AG04450 (cell line): ENCODE data around the gene NAP1L4. TPM values are rescaled to one million over a fixed set of nuclear protein-coding genes. Genes with fewer than 3 reads are reported as not detected.

Experiments used
- CTCF ChIA-PET: fragments of 300-600, 350-600 bp; formaldehyde crosslinking; extraction: SDS; loops from one replicate; lab custom pipeline; 2022; ENCODE audit warnings: antibody characterized with exemption, inconsistent platforms; lab: Charles Lee
- POLR2A ChIA-PET: fragments of 350-600 bp; formaldehyde crosslinking; extraction: SDS; loops from one replicate; lab custom pipeline; 2021; ENCODE audit warnings: antibody characterized with exemption, inconsistent platforms; lab: Yijun Ruan, JAX
- DNase-seq: peaks from one replicate; pipeline ENCODE4 v3.0.0-alpha.2; 2011; ENCODE audit warnings: low read depth, low spot score
- H3K27ac ChIP-seq: one replicate; pipeline ENCODE4 v1.5.1; 2012; ENCODE audit warnings: low read depth, low read length, control low read depth
- H3K27me3 ChIP-seq: one replicate; pipeline ENCODE4 v1.6.0; 2012; ENCODE audit warnings: low read length; ENCODE audit not compliant: control insufficient read depth, insufficient read depth
- H3K4me3 ChIP-seq: 2 replicates; pipeline ENCODE4 v1.5.1; 2011; ENCODE audit warnings: mild to moderate bottlenecking, low read depth, low read length, control low read depth
- H3K9me3 ChIP-seq: 2 replicates; pipeline ENCODE4 v1.5.1; 2012; ENCODE audit warnings: low read length; ENCODE audit not compliant: control insufficient read depth, insufficient read depth
- polyA plus RNA-seq: library from polyadenylated mRNA; depleted of rRNA; stranded (reverse); fragments of >200 nt; gene quantifications from 2 replicates; pipeline ENCODE4 v1.2.3, GENCODE V29; 2011
- TF ChIP-seq, protein P1 (sequence below): IDR thresholded peaks from 2 replicates; pipeline ENCODE4 v1.5.1; 2011; ENCODE audit warnings: low read depth, low read length, control low read depth, inconsistent platforms

NAP1L4 gene
- polyA plus RNA-seq, 1 experiment: 107 TPM

DNA sequence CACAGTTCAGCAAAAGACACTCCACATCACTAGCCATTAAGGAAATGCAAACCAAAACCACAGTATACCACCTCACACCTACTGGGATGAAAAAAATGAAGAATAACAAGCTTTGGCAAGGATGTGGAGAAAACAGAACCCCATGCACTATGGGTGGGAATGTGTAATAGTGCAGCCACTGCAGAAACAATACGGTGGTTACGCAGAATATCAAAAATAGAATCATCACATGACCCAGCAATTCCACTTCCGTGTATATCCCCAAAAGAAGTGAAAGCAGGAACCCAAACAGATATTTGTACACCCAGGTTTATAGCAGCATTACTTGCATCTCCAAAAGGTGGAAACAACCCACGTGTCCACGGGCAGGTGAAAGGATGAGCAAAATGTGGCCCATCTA is 44.3 kb upstream of the NAP1L4 start:
- Histone ChIP-seq H3K4me3 (no peak overlapping the region), H3K27ac (no peak overlapping the region), H3K9me3 (no peaks in the 10 kb centered on the region), H3K27me3 (no peaks in the 10 kb centered on the region)
- ChIA-PET CTCF (interaction anchor here (0.6 to 6.8 kb wide), 6 partner anchors 9 to 58 kb away, joined by 3 to 61 read pairs (median 8); no protein-coding TSS in a partner anchor), POLR2A (no interaction called here)
- no peak for DNase-seq
- TF ChIP-seq, protein P1, sequence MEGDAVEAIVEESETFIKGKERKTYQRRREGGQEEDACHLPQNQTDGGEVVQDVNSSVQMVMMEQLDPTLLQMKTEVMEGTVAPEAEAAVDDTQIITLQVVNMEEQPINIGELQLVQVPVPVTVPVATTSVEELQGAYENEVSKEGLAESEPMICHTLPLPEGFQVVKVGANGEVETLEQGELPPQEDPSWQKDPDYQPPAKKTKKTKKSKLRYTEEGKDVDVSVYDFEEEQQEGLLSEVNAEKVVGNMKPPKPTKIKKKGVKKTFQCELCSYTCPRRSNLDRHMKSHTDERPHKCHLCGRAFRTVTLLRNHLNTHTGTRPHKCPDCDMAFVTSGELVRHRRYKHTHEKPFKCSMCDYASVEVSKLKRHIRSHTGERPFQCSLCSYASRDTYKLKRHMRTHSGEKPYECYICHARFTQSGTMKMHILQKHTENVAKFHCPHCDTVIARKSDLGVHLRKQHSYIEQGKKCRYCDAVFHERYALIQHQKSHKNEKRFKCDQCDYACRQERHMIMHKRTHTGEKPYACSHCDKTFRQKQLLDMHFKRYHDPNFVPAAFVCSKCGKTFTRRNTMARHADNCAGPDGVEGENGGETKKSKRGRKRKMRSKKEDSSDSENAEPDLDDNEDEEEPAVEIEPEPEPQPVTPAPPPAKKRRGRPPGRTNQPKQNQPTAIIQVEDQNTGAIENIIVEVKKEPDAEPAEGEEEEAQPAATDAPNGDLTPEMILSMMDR: no peak

DNA sequence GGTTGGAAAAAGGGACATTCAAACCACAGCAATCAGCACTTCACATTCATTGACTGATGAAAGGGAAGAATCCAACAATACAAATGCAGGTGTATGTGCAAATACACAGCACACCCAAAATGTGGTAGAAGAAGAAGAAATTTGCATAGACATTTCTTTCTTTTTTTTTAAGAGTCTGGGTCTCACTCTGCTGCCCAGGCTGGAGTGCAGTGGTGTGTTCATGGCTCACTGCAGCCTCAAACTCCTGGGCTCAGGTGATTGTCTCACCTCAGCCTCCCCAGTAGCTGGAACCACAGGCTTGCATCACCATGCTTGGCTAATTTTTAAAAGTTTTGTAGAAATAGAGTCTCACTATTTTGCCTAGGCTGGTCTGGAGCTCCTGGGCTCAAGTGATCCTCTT is 43.2 kb upstream of the NAP1L4 start:
- Histone ChIP-seq H3K4me3 (no peak overlapping the region), H3K27me3 (no peaks in the 10 kb centered on the region), H3K9me3 (no peaks in the 10 kb centered on the region), H3K27ac (no peak overlapping the region)
- CTCF ChIA-PET: interaction anchor here (2.1 to 6.8 kb wide), 2 partner anchors 10 to 55 kb away, joined by 5 to 61 read pairs; no protein-coding TSS in a partner anchor
- TF ChIP-seq, protein P1: no peak
- DNase-seq: no peak
- POLR2A ChIA-PET: no interaction called here

GRCh38 chr11:3030289-3031070 is 38.4 kb upstream of the NAP1L4 start:
- H3K27ac ChIP-seq: no peak overlapping the region
- POLR2A ChIA-PET: no interaction called here
- no peaks in the 10 kb centered on the region for H3K27me3 ChIP-seq
- DNase-seq: no peak
- no peak overlapping the region for H3K4me3 ChIP-seq
- CTCF ChIA-PET: no interaction called here
- TF ChIP-seq, protein P1: no peak
- H3K9me3 ChIP-seq: no peaks in the 10 kb centered on the region; the same call in 1 of the 2 replicates

- CTCF ChIA-PET: interaction anchor here (1.2 to 1.4 kb wide), 2 partner anchors 9 to 63 kb away, joined by 4 to 6 read pairs; no protein-coding TSS in a partner anchor
- Histone ChIP-seq H3K27ac (no peak overlapping the region), H3K9me3 (no peaks in the 10 kb centered on the region; the same call in 1 of the 2 replicates), H3K27me3 (no peaks in the 10 kb centered on the region), H3K4me3 (no peak overlapping the region)
- TF ChIP-seq, protein P1: no peak
- POLR2A ChIA-PET: no interaction called here
- DNase-seq: no peak
Observed at GRCh38 chr11:3028813-3029212, 36.7 kb upstream of the NAP1L4 start.

DNA sequence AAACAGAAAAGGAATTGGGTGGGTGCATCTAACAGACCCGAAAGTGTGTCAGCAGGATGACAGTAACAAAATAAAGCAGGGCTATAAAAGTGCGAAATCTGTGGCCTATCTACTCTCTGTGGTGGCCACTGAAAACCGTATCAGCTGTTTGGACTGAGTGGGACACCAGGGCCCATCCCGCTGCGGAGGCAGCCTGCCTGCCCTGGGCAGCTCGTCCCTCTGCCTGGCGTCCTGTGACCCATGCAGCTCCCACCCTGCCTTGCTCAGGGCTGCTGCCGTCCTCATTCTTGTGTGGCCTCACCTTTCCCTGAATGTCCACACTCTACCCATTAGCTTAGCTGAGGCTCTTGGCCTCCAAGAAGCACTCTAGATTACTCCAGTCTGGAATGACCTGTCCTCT is 34.7 kb upstream of the NAP1L4 start:
- TF ChIP-seq, protein P1: no peak
- DNase-seq: no peak
- ChIA-PET POLR2A (no interaction called here), CTCF (interaction anchor here (1.1 kb wide), 1 partner anchor 11 kb away, joined by 5 read pairs; no protein-coding TSS in a partner anchor)
- H3K27me3 ChIP-seq: no peaks in the 10 kb centered on the region
- H3K27ac ChIP-seq: no peak overlapping the region
- no peak overlapping the region for H3K4me3 ChIP-seq
- H3K9me3 ChIP-seq: no peaks in the 10 kb centered on the region; the same call in 1 of the 2 replicates
